Bone marrow (tissue), 2 donors: ENCODE results near the gene KAT7.

Source experiments
- DNase-seq, 2 donors: peaks; one replicate each; lab custom pipeline; 2025; lab: John Stamatoyannopoulos, UW

Gene KAT7

GRCh38 chr17:49842846-49843245 lies 54.4 kb downstream of the KAT7 start:
- no peak for DNase-seq

- no peak for DNase-seq
Measured at GRCh38 chr17:49843774-49844350, 55.4 kb downstream of the KAT7 start.

GRCh38 chr17:49845321-49845720 lies 56.8 kb downstream of the KAT7 start:
- DNase-seq, result no peak

GRCh38 chr17:49846938-49847712 lies 58.6 kb downstream of the KAT7 start:
- DNase-seq, result no peak

GRCh38 chr17:49848019-49848473 lies 59.6 kb downstream of the KAT7 start, which contains the start of gene TAC4:
TSS of gene TAC4 (minus strand) at chr17:49848069. CDS start at chr17:49848017, 52 bp downstream.
- DNase-seq, result no peak

GRCh38 chr17:49848739-49849138 lies 60.3 kb downstream of the KAT7 start:
- DNase-seq, result no peak

GRCh38 chr17:49850218-49850610 lies 61.7 kb downstream of the KAT7 start:
- DNase-seq, result no peak

GRCh38 chr17:49850772-49851386 lies 62.4 kb downstream of the KAT7 start:
- DNase-seq, result no peak

- DNase-seq, result peak; percentile 39 to 56
Measured at GRCh38 chr17:49851387-49852291, 63.2 kb downstream of the KAT7 start.

- DNase-seq, result no peak
Measured at GRCh38 chr17:49853470-49854015, 65.1 kb downstream of the KAT7 start.

GRCh38 chr17:49854126-49854525 lies 65.6 kb downstream of the KAT7 start:
- DNase-seq, result no peak

GRCh38 chr17:49858796-49859195 lies 70.3 kb downstream of the KAT7 start:
- peak in 1 of 2 donors; percentile 28 for DNase-seq

GRCh38 chr17:49859991-49860953 lies 71.8 kb downstream of the KAT7 start:
- DNase-seq, result no peak

- DNase-seq, result peak; percentile 9 to 39
Measured at GRCh38 chr17:49861150-49861884, 72.8 kb downstream of the KAT7 start.

- no peak for DNase-seq
Measured at GRCh38 chr17:49862781-49863331, 74.4 kb downstream of the KAT7 start.

- no peak for DNase-seq
Measured at GRCh38 chr17:49866019-49866380, 77.5 kb downstream of the KAT7 start.

GRCh38 chr17:49866882-49867413 lies 78.5 kb downstream of the KAT7 start:
- no peak for DNase-seq

GRCh38 chr17:49869038-49869374 lies 80.5 kb downstream of the KAT7 start:
- no peak for DNase-seq

GRCh38 chr17:49870298-49870697 lies 81.8 kb downstream of the KAT7 start:
- no peak for DNase-seq
